Panc1 (cell line): ENCODE data around the gene IWS1.

ENCODE experiments used
- POLR2AphosphoS5 ChIP-seq: IDR thresholded peaks from 2 replicates; pipeline ENCODE4 v1.6.1; 2012; ENCODE audit warnings: mild to moderate bottlenecking, low read depth, low read length, moderate library complexity
- SIN3A ChIP-seq: IDR thresholded peaks from 2 replicates; pipeline ENCODE4 v1.6.1; 2012; ENCODE audit warnings: low read depth, mild to moderate bottlenecking, low read length, moderate library complexity, borderline replicate concordance; ENCODE audit not compliant: insufficient read depth
- TCF7L2 ChIP-seq: IDR thresholded peaks from 2 replicates; pipeline ENCODE4 v1.6.1; 2011; ENCODE audit warnings: mild to moderate bottlenecking, low read depth, low read length, inconsistent platforms
- TF ChIP-seq, protein P1 (sequence below): fragments of 450-650 bp; IDR thresholded peaks from 2 replicates; pipeline ENCODE4 v1.5.1; 2017; ENCODE audit warnings: mild to moderate bottlenecking
- TF ChIP-seq, protein P2 (sequence below), 2 experiments: IDR thresholded peaks; 2 replicates each; pipeline ENCODE4 v1.6.1; 2011 to 2012; ENCODE audit warnings: low read depth in 2 of 2, control low read depth in 1 of 2, low read length in 1 of 2, mild to moderate bottlenecking in 1 of 2, moderate library complexity in 1 of 2; ENCODE audit not compliant: insufficient read depth in 1 of 2

DNA sequence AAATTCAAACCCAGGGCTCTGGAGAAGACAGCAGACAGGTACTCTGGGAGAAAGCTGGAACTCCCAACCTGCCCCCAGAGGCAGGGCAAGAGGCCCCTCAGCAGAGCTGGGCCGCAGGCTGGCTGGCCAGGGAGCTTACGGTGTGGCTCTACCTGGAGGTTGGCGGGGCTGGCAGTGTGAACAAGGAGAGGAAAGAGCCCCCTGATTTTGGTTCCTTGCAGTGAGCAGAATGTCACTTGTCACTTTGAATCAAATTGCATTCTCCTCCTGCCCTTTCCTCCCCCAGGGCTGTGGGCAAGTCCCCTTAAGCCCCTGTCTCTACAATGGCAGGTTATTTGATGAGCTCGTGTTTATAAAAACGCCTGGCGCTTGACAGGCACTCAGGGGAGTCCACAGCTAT is 41.8 kb upstream of the IWS1 start:
- TF ChIP-seq, protein P1, sequence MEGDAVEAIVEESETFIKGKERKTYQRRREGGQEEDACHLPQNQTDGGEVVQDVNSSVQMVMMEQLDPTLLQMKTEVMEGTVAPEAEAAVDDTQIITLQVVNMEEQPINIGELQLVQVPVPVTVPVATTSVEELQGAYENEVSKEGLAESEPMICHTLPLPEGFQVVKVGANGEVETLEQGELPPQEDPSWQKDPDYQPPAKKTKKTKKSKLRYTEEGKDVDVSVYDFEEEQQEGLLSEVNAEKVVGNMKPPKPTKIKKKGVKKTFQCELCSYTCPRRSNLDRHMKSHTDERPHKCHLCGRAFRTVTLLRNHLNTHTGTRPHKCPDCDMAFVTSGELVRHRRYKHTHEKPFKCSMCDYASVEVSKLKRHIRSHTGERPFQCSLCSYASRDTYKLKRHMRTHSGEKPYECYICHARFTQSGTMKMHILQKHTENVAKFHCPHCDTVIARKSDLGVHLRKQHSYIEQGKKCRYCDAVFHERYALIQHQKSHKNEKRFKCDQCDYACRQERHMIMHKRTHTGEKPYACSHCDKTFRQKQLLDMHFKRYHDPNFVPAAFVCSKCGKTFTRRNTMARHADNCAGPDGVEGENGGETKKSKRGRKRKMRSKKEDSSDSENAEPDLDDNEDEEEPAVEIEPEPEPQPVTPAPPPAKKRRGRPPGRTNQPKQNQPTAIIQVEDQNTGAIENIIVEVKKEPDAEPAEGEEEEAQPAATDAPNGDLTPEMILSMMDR, result no peak
- no peak for TF ChIP-seq POLR2AphosphoS5
- no peak for TF ChIP-seq SIN3A
- TF ChIP-seq, protein P2, sequence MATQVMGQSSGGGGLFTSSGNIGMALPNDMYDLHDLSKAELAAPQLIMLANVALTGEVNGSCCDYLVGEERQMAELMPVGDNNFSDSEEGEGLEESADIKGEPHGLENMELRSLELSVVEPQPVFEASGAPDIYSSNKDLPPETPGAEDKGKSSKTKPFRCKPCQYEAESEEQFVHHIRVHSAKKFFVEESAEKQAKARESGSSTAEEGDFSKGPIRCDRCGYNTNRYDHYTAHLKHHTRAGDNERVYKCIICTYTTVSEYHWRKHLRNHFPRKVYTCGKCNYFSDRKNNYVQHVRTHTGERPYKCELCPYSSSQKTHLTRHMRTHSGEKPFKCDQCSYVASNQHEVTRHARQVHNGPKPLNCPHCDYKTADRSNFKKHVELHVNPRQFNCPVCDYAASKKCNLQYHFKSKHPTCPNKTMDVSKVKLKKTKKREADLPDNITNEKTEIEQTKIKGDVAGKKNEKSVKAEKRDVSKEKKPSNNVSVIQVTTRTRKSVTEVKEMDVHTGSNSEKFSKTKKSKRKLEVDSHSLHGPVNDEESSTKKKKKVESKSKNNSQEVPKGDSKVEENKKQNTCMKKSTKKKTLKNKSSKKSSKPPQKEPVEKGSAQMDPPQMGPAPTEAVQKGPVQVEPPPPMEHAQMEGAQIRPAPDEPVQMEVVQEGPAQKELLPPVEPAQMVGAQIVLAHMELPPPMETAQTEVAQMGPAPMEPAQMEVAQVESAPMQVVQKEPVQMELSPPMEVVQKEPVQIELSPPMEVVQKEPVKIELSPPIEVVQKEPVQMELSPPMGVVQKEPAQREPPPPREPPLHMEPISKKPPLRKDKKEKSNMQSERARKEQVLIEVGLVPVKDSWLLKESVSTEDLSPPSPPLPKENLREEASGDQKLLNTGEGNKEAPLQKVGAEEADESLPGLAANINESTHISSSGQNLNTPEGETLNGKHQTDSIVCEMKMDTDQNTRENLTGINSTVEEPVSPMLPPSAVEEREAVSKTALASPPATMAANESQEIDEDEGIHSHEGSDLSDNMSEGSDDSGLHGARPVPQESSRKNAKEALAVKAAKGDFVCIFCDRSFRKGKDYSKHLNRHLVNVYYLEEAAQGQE (IDR thresholded peaks at IDR 0.05; ENCODE audit: insufficient read depth in 1 of 2, low read depth in 2 of 2, low read length in 1 of 2), result no peak
- TF ChIP-seq TCF7L2, result no peak
